SK-N-SH (cell line): Measurements from ENCODE around the gene STARD3NL. TPM values are rescaled to one million over a fixed set of nuclear protein-coding genes. Genes with fewer than 3 reads are reported as not detected.
A peak's percentile ranks its signal among the peaks of the same experiment; 100 is the strongest.

Experiments used
- CTCF ChIA-PET: fragments of 300-600, 350-600 bp; formaldehyde crosslinking; extraction: SDS; loops from one replicate; lab custom pipeline; 2021; lab: Yijun Ruan, JAX
- POLR2A ChIA-PET: fragments of 350-600 bp; sonication (Branson Sonifier 250); formaldehyde crosslinking; extraction: SDS; loops from one replicate; lab custom pipeline; 2020; ENCODE audit warnings: antibody characterized with exemption, inconsistent platforms; lab: Yijun Ruan, JAX
- DNase-seq: peaks from one replicate; pipeline ENCODE4 v3.0.0; 2012
- H2AFZ ChIP-seq: fragments of 200-600 bp; sonication (generic); 2 replicates; pipeline ENCODE4 v1.8.1; 2016; ENCODE audit warnings: antibody characterized with exemption, mild to moderate bottlenecking, low read depth
- H3F3A ChIP-seq: fragments of 200-600 bp; sonication (generic); replicated peaks from 2 replicates; pipeline ENCODE3; 2016; ENCODE audit warnings: antibody characterized with exemption, mild to moderate bottlenecking; ENCODE audit not compliant: insufficient read depth
- H3K27ac ChIP-seq, 2 experiments: fragments of 200-500 bp in 1 of 2; fragments of 200-600 bp in 1 of 2; sonication (Bioruptor generic) in 1 of 2; sonication (generic), shearing (Covaris generic) in 1 of 2; 2 replicates each; pipeline versions ENCODE4 v1.5.1 to v1.6.1; 2014 to 2016; ENCODE audit warnings: low read depth in 2 of 2, inconsistent platforms in 1 of 2, low read length in 1 of 2, mild to moderate bottlenecking in 1 of 2, mixed read lengths in 1 of 2
- H3K27me3 ChIP-seq: fragments of 200-600 bp; sonication (generic), shearing (Covaris generic); 2 replicates; pipeline ENCODE4 v1.6.1; 2016; ENCODE audit warnings: mixed run types; ENCODE audit not compliant: insufficient read depth
- H3K36me3 ChIP-seq, 2 experiments: fragments of 200-500 bp in 1 of 2; fragments of 200-600 bp in 1 of 2; sonication (Bioruptor generic) in 1 of 2; sonication (generic) in 1 of 2; replicated peaks in 1 of 2; 2 replicates each; pipeline versions ENCODE3 to v1.5.1; 2014 to 2016; ENCODE audit warnings: low read length in 1 of 2, mild to moderate bottlenecking in 1 of 2; ENCODE audit not compliant: insufficient read depth in 2 of 2, control insufficient read depth in 1 of 2
- H3K4me1 ChIP-seq, 2 experiments: fragments of 200-500 bp in 1 of 2; fragments of 200-600 bp in 1 of 2; sonication (Bioruptor generic) in 1 of 2; sonication (generic), shearing (Covaris generic) in 1 of 2; 2 replicates each; pipeline versions ENCODE4 v1.5.1 to v1.6.1; 2014 to 2016; ENCODE audit warnings: low read depth in 1 of 2, low read length in 1 of 2, mixed run types in 1 of 2; ENCODE audit not compliant: insufficient read depth in 2 of 2, control insufficient read depth in 1 of 2
- H3K4me2 ChIP-seq: fragments of 200-600 bp; sonication (generic), shearing (Covaris generic); 2 replicates; pipeline ENCODE4 v1.6.1; 2017; ENCODE audit warnings: mixed run types
- H3K4me3 ChIP-seq, 2 experiments: fragments of 200-500 bp in 1 of 2; fragments of 200-600 bp in 1 of 2; sonication (Bioruptor generic) in 1 of 2; sonication (generic), shearing (Covaris generic) in 1 of 2; 2 replicates each; pipeline versions ENCODE4 v1.5.1 to v1.8.1; 2014 to 2016; ENCODE audit warnings: low read depth in 2 of 2, inconsistent platforms in 1 of 2, low read length in 1 of 2, mild to moderate bottlenecking in 1 of 2, mixed read lengths in 1 of 2, moderate library complexity in 1 of 2
- H3K79me2 ChIP-seq: fragments of 200-600 bp; sonication (generic); 2 replicates; pipeline ENCODE4 v1.8.1; 2017; ENCODE audit warnings: mild to moderate bottlenecking; ENCODE audit not compliant: insufficient read depth
- H3K9ac ChIP-seq: fragments of 200-600 bp; sonication (generic); 2 replicates; pipeline ENCODE4 v1.6.1; 2017; ENCODE audit warnings: mixed run types
- H3K9me2 ChIP-seq: fragments of 200-600 bp; sonication (generic); 2 replicates; pipeline ENCODE4 v1.6.1; 2017; ENCODE audit warnings: mixed run types
- H3K9me3 ChIP-seq: fragments of 200-600 bp; sonication (generic); 2 replicates; pipeline ENCODE4 v1.6.1; 2017; ENCODE audit warnings: mixed run types, mild to moderate bottlenecking, moderate library complexity
- H4K20me1 ChIP-seq: fragments of 200-600 bp; sonication (generic); 2 replicates; pipeline ENCODE4 v1.6.1; 2017; ENCODE audit warnings: mild to moderate bottlenecking, mixed run types; ENCODE audit not compliant: insufficient read depth
- CHD2 ChIP-seq: fragments of 150-350 bp; IDR thresholded peaks from 2 replicates; pipeline ENCODE4 v1.6.1; 2018; ENCODE audit warnings: low read length; ENCODE audit not compliant: partially characterized antibody
- GABPA ChIP-seq: IDR thresholded peaks from 2 replicates; pipeline ENCODE4 v1.4.0; 2012; ENCODE audit warnings: low read depth, mild to moderate bottlenecking
- JUND ChIP-seq: IDR thresholded peaks from 2 replicates; pipeline ENCODE4 v1.4.0; 2012
- NFIC ChIP-seq: IDR thresholded peaks from 2 replicates; pipeline ENCODE4 v1.4.0; 2012; ENCODE audit warnings: borderline replicate concordance
- RFX5 ChIP-seq: IDR thresholded peaks from 2 replicates; pipeline ENCODE4 v1.6.1; 2012; ENCODE audit warnings: mild to moderate bottlenecking, improper control_type of control experiment, low read length
- SIN3A ChIP-seq: IDR thresholded peaks from 2 replicates; pipeline ENCODE4 v1.6.1; 2012; ENCODE audit warnings: low read depth, mild to moderate bottlenecking, low read length, moderate library complexity, borderline replicate concordance
- YY1 ChIP-seq: IDR thresholded peaks from 2 replicates; pipeline ENCODE4 v1.4.0; 2012; ENCODE audit warnings: low read depth, mild to moderate bottlenecking
- WGBS: methylation state at CpG from one replicate; pipeline ENCODE4 v1.1.6; 2017; ENCODE audit warnings: low lambda C conversion rate; 5-methylcytosine and 5-hydroxymethylcytosine counted together
- polyA plus RNA-seq, 3 experiments: library from polyadenylated mRNA; depleted of rRNA; stranded (reverse); fragments of >200 nt; gene quantifications; 2 replicates each; pipeline ENCODE4 v1.2.3, GENCODE V29; 2012
- TF ChIP-seq, protein P1 (sequence below): IDR thresholded peaks from 2 replicates; pipeline ENCODE4 v1.4.0; 2012; ENCODE audit warnings: low read depth, borderline replicate concordance
- TF ChIP-seq, protein P2 (sequence below): fragments of 150-350 bp; IDR thresholded peaks from 2 replicates; pipeline ENCODE4 v1.6.1; 2017; ENCODE audit warnings: antibody characterized with exemption, low read length, low read depth, borderline replicate concordance
- TF ChIP-seq, protein P3 (sequence below): IDR thresholded peaks from 2 replicates; pipeline ENCODE4; 2012

STARD3NL gene
- polyA plus RNA-seq, 1 of the 3 experiments (the other 2 are of a cell fraction) = 46.3 TPM

DNA sequence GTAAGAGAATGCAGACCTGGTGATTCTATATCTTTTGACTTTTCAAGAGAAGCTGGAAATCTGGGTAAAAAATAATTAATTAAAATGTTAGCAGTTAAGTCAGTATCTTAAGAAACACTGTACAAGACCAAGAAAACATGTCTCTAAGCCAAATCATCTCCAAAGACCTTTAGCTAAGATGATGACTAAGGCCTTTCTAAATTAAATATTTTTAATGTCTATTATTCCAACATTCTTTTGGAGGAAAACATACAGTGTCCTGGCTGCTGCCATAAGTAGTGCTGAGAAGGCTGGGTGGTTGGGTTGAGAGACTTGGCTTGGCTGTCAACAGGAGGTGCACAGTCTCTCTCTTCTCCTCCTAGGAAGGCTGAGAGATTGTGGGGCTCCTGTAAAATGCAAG is 20.3 kb downstream of the STARD3NL start:
- Histone ChIP-seq H4K20me1 (peaks cover 60% of the 10 kb centered on the region), H3K9ac (no peak overlapping the region), H3K79me2 (peaks cover 90% of the 10 kb centered on the region), H3K9me3 (no peaks in the 10 kb centered on the region), H3K36me3 (peaks cover 3 to 6% of the 10 kb centered on the region in 2 experiments), H3K4me3 (no peak overlapping the region), H3K4me2 (peak overlapping the region; percentile 7; the same call in 1 of the 2 replicates), H3K27me3 (no peaks in the 10 kb centered on the region), H3K27ac (no peak overlapping the region; a peak in 1 of 4 replicates), H3F3A (peaks cover 19% of the 10 kb centered on the region), H3K4me1 (peaks cover 22 to 40% of the 10 kb centered on the region in 2 experiments; a peak in 3 of 4 replicates), H2AFZ (no peak overlapping the region), H3K9me2 (no peaks in the 10 kb centered on the region)
- ChIA-PET CTCF (interaction anchor here (1.2 to 9.4 kb wide), 11 partner anchors 13 to 345 kb away, joined by 3 to 98 read pairs (median 7); partner anchors contain the start of genes EPDR1, SFRP4 and STARD3NL), POLR2A (no interaction called here)
- DNase-seq = no peak
- no peak for TF ChIP-seq YY1
- TF ChIP-seq, protein P1, sequence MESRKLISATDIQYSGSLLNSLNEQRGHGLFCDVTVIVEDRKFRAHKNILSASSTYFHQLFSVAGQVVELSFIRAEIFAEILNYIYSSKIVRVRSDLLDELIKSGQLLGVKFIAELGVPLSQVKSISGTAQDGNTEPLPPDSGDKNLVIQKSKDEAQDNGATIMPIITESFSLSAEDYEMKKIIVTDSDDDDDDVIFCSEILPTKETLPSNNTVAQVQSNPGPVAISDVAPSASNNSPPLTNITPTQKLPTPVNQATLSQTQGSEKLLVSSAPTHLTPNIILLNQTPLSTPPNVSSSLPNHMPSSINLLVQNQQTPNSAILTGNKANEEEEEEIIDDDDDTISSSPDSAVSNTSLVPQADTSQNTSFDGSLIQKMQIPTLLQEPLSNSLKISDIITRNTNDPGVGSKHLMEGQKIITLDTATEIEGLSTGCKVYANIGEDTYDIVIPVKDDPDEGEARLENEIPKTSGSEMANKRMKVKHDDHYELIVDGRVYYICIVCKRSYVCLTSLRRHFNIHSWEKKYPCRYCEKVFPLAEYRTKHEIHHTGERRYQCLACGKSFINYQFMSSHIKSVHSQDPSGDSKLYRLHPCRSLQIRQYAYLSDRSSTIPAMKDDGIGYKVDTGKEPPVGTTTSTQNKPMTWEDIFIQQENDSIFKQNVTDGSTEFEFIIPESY = no peak
- TF ChIP-seq RFX5 = no peak
- no peak for TF ChIP-seq CHD2
- no peak for TF ChIP-seq JUND
- TF ChIP-seq, protein P2, sequence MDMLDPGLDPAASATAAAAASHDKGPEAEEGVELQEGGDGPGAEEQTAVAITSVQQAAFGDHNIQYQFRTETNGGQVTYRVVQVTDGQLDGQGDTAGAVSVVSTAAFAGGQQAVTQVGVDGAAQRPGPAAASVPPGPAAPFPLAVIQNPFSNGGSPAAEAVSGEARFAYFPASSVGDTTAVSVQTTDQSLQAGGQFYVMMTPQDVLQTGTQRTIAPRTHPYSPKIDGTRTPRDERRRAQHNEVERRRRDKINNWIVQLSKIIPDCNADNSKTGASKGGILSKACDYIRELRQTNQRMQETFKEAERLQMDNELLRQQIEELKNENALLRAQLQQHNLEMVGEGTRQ = no peak
- TF ChIP-seq, protein P3, sequence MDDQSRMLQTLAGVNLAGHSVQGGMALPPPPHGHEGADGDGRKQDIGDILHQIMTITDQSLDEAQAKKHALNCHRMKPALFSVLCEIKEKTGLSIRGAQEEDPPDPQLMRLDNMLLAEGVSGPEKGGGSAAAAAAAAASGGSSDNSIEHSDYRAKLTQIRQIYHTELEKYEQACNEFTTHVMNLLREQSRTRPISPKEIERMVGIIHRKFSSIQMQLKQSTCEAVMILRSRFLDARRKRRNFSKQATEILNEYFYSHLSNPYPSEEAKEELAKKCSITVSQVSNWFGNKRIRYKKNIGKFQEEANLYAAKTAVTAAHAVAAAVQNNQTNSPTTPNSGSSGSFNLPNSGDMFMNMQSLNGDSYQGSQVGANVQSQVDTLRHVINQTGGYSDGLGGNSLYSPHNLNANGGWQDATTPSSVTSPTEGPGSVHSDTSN = no peak
- no peak for TF ChIP-seq SIN3A

DNA sequence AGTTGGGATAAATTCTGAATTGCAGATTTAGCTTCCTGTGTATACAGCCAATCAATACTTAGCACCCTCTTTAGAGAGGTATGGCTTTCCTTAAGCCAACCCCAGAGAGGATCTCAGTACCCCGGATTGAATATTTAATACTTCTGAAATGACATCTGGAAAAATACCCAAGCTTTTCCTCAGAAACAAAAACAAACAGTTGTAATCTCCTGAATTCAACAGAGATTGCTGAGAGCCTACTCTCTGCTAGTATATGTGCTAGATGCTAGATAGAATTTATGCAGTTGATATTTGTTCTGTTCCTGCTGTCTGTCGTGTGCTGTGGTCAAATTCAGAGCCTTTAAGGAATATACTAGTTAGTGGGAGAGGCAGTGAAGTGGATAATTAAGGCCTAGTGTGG is 21.1 kb downstream of the STARD3NL start:
- POLR2A ChIA-PET = no interaction called here
- no peak for DNase-seq
- TF ChIP-seq NFIC = no peak
- no peak for TF ChIP-seq GABPA
- H3K4me3 ChIP-seq = no peak overlapping the region
- no peak overlapping the region for H3K4me2 ChIP-seq
- H2AFZ ChIP-seq = no peak overlapping the region
- peaks cover 60% of the 10 kb centered on the region for H4K20me1 ChIP-seq
- peaks cover 22 to 40% of the 10 kb centered on the region in 2 experiments; a peak in 3 of 4 replicates for H3K4me1 ChIP-seq
- peaks cover 19% of the 10 kb centered on the region for H3F3A ChIP-seq
- no peaks in the 10 kb centered on the region for H3K9me3 ChIP-seq
- 87% methylated on average over 2 of the region's 2 CpGs for WGBS
- H3K27me3 ChIP-seq = no peaks in the 10 kb centered on the region
- no peaks in the 10 kb centered on the region for H3K9me2 ChIP-seq
- H3K79me2 ChIP-seq = peaks cover 87% of the 10 kb centered on the region
- CTCF ChIA-PET = interaction anchor here (1.2 to 9.4 kb wide), 9 partner anchors 12 to 282 kb away, joined by 3 to 98 read pairs (median 7); partner anchors contain the start of genes EPDR1, SFRP4 and STARD3NL
- H3K9ac ChIP-seq = no peak overlapping the region
- no peak overlapping the region for H3K27ac ChIP-seq
- H3K36me3 ChIP-seq = peaks cover 3 to 6% of the 10 kb centered on the region in 2 experiments
